Activated CD4-positive, alpha-beta T cell treated with anti-CD3 and anti-CD28 coated beads, Interleukin-2, amount 10 ng/mL, durations not matched to agents 7 days and 5 days (primary cell): ENCODE data around the gene PCDH10. TPM values are rescaled to one million over a fixed set of nuclear protein-coding genes. Genes with fewer than 3 reads are reported as not detected.
"Not testable (repeated sequence)": the region's sequence is repeated elsewhere in the genome, so short reads cannot be mapped to it uniquely, and the experiment has no call there.

Experiments
- CTCF ChIA-PET: fragments of 350-600 bp; sonication (Branson Sonifier 250); formaldehyde crosslinking; loops from one replicate; lab custom pipeline; 2021; ENCODE audit warnings: antibody characterized with exemption; lab: Charles Lee
- POLR2A ChIA-PET: fragments of 350-600 bp; sonication (Branson Sonifier 250); formaldehyde crosslinking; loops from one replicate; lab custom pipeline; 2021; ENCODE audit warnings: antibody characterized with exemption; lab: Charles Lee
- DNase-seq: peaks from one replicate; pipeline ENCODE4 v3.0.0-alpha.2; 2020
- H3K27ac Mint-ChIP-seq: one replicate; pipeline ENCODE4 v1.8.0; 2021; ENCODE audit warnings: mild to moderate bottlenecking, moderate library complexity, mixed read lengths
- H3K27me3 Mint-ChIP-seq: one replicate; pipeline ENCODE4 v1.8.0; 2021; ENCODE audit warnings: mixed read lengths
- H3K36me3 Mint-ChIP-seq: one replicate; pipeline ENCODE4 v1.8.0; 2021; ENCODE audit warnings: low read depth, mixed read lengths
- H3K4me1 Mint-ChIP-seq: one replicate; pipeline ENCODE4 v1.8.0; 2021; ENCODE audit warnings: mixed read lengths
- H3K4me3 Mint-ChIP-seq: one replicate; pipeline ENCODE4 v1.8.0; 2021; ENCODE audit warnings: mild to moderate bottlenecking, moderate library complexity, mixed read lengths
- H3K9me3 Mint-ChIP-seq: one replicate; pipeline ENCODE4 v1.8.0; 2021; ENCODE audit warnings: mixed read lengths
- total RNA-seq, 2 experiments: library from RNA; stranded (reverse); gene quantifications; one replicate each; pipeline ENCODE4 v1.2.3, GENCODE V29; 2021

PCDH10 gene
- total RNA-seq, 2 experiments from 2014 or later, result not detected

DNA sequence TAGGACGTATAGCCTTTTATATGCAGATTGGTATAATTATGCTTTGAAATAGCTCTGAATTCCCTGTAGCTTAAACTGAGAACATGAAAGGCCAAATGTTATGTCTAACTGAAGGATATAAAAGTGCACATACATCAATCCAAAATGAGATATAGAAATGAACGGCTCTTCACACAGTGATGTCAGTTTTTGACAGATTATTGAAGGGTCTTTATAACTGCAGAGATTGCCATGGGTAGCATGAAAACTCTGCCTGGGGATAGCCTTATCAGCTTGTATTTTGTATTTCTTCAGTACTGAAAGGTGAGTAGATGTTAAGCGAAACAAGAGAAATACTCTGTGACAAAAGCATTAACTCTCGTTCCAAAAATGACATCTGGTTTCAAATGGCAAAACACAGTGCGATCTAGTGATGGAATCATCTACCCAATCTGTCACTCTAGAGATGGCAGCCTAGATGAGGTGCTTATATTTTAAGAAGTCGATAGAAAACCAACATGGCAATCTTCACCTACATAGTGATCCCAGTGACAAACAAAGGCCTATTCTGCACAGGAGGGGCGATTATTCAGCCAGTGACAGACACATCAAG is 59.7 kb downstream of the PCDH10 start:
- ChIA-PET CTCF (no interaction called here), POLR2A (no interaction called here)
- H3K36me3 Mint-ChIP-seq, result no peaks in the 10 kb centered on the region
- no peak for DNase-seq
- no peak overlapping the region for H3K27ac Mint-ChIP-seq
- no peak overlapping the region for H3K4me3 Mint-ChIP-seq
- no peaks in the 10 kb centered on the region for H3K4me1 Mint-ChIP-seq
- H3K9me3 Mint-ChIP-seq, result peaks cover 11% of the 10 kb centered on the region
- no peaks in the 10 kb centered on the region for H3K27me3 Mint-ChIP-seq

DNA sequence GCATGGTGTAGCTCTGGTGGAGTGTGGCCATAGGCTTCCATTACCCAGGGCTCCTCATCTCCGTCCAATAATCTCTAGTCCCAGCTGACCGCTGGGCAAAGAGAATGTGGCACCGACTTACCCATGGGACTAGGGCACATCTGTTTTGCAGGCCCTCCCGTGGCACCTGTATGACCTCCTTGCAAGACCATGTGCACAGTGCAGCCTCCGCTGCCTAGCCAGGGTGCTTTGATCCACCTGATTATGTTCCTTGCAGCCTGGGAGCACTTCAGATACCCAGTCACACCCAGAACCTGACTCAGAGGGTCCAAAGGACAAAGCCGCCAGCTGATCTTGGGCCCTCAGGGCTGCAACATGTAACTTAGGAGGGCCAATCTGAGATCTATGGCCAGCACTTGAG is 84.8 kb downstream of the PCDH10 start:
- CTCF ChIA-PET, result no interaction called here
- Mint-ChIP-seq H3K27ac (no peak overlapping the region), H3K4me3 (no peak overlapping the region), H3K27me3 (no peaks in the 10 kb centered on the region), H3K9me3 (no peaks in the 10 kb centered on the region), H3K36me3 (no peaks in the 10 kb centered on the region), H3K4me1 (no peaks in the 10 kb centered on the region)
- no peak for DNase-seq
- POLR2A ChIA-PET, result no interaction called here

DNA sequence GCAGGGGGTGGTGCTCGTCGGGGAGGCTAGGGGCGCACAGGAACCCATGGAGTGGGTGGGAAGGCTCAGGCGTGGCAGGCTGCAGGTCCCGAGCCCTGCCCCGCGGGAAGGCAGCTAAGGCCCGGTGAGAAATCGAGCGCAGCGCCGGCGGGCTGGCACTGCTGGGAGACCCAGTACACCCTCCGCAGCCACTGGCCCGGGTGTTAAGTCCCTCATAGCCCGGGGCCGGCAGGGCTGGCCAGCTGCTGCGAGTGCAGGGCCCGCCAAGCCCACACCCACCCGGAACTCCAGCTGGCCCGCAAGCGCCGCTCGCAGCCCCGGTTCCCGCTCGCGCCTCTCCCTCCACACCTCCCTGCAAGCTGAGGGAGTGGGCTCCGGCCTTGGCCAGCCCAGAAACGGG is 91.4 kb downstream of the PCDH10 start:
- CTCF ChIA-PET, POLR2A ChIA-PET, H3K27me3 Mint-ChIP-seq, H3K27ac Mint-ChIP-seq, H3K36me3 Mint-ChIP-seq, H3K9me3 Mint-ChIP-seq, DNase-seq, H3K4me3 Mint-ChIP-seq, H3K4me1 Mint-ChIP-seq: not testable (repeated sequence)
